NCI-H345 treated with DMSO at 0.1 percent for 48 hours (cell line): ENCODE results near the gene SCAMP4.

ENCODE experiments used
- DNase-seq: peaks from one replicate; lab custom pipeline; 2025; ENCODE audit not compliant: unreplicated experiment; lab: John Stamatoyannopoulos, UW

Gene SCAMP4

GRCh38 chr19:1905110-1905862, at the start of gene SCAMP4, which contains the start of gene ADAT3:
Gene SCAMP4, plus strand, starts transcription at chr19:1905399. Its CDS starts 9,621 bp downstream, at chr19:1915020.
Gene ADAT3, plus strand, starts transcription at chr19:1905399. Its CDS starts 6,649 bp downstream, at chr19:1912048.
- DNase-seq, result peak; percentile 94

GRCh38 chr19:1855828-1856255, 49.4 kb upstream of the SCAMP4 start:
- no peak for DNase-seq

- no peak for DNase-seq
Observed at GRCh38 chr19:1856345-1856697, 48.9 kb upstream of the SCAMP4 start.

- DNase-seq, result no peak
Observed at GRCh38 chr19:1856698-1857603, 48.2 kb upstream of the SCAMP4 start.

- no peak for DNase-seq
Observed at GRCh38 chr19:1857648-1858326, 47.4 kb upstream of the SCAMP4 start.

- DNase-seq, result no peak
Observed at GRCh38 chr19:1858412-1859081, 46.7 kb upstream of the SCAMP4 start.

- no peak for DNase-seq
Observed at GRCh38 chr19:1859331-1859781, 45.8 kb upstream of the SCAMP4 start.

GRCh38 chr19:1860042-1860775, 45.0 kb upstream of the SCAMP4 start:
- no peak for DNase-seq

GRCh38 chr19:1860821-1861598, 44.2 kb upstream of the SCAMP4 start:
- no peak for DNase-seq

GRCh38 chr19:1861599-1862031, 43.6 kb upstream of the SCAMP4 start:
- no peak for DNase-seq

GRCh38 chr19:1862068-1862423, 43.2 kb upstream of the SCAMP4 start:
- DNase-seq, result no peak

- no peak for DNase-seq
Observed at GRCh38 chr19:1862424-1863327, 42.5 kb upstream of the SCAMP4 start.

GRCh38 chr19:1863328-1863637, 41.9 kb upstream of the SCAMP4 start, which contains the start of gene KLF16:
Gene KLF16, minus strand, starts transcription at chr19:1863579. Its CDS starts 82 bp downstream, at chr19:1863497.
- DNase-seq, result no peak

GRCh38 chr19:1863638-1864479, 41.3 kb upstream of the SCAMP4 start:
- peak; percentile 75 for DNase-seq

- no peak for DNase-seq
Observed at GRCh38 chr19:1864480-1865171, 40.6 kb upstream of the SCAMP4 start.

- DNase-seq, result no peak
Observed at GRCh38 chr19:1865172-1866010, 39.8 kb upstream of the SCAMP4 start.
